Measurements from ENCODE around the gene ABCF1. TPM values are rescaled to one million over a fixed set of nuclear protein-coding genes. Genes with fewer than 3 reads are reported as not detected.
A peak's percentile ranks its signal among the peaks of the same experiment; 100 is the strongest.
"Not testable (repeated sequence)": the region's sequence is repeated elsewhere in the genome, so short reads cannot be mapped to it uniquely, and the experiment has no call there.

The ABCF1 gene
- 58.2 TPM for polyA plus RNA-seq (2013, experiment 1 of 2; ENCODE audit: insufficient read length)
- 54.8 TPM for polyA plus RNA-seq (2013, experiment 2 of 2; ENCODE audit: insufficient read length)

DNA sequence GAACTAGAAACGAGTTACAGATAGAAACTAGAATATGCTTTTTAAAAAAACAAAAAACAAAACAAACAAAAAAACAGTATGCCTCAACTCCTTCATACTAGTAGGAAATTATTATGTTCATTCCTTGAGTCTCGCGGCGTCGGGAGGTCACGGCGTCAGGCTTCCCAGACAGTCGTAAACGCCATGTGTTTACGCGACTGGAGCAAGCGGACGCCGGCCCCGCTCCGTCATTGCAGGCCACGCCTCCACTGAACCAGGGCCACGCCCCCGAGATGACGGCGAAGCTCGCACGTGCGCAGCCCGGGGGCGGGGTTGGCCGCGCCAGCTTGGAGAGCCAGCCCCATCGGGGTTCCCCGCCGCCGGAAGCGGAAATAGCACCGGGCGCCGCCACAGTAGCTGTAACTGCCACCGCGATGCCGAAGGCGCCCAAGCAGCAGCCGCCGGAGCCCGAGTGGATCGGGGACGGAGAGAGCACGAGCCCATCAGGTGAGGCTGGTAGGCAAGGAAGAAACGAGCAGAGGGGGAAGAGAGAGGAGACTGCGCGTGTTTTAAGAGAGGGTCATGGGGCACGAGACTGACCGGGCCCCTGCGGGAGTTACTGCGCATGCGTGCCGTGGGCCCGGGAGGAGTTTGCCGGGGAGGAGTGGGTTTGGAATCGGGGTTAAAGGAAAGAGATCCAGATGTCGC lies at the start of gene ABCF1:
ABCF1 (plus strand) TSS at position 368 of the 687 bp plus-strand sequence; CDS start at position 414, 46 bp downstream.
- peak; percentile 96 for DNase-seq

DNA sequence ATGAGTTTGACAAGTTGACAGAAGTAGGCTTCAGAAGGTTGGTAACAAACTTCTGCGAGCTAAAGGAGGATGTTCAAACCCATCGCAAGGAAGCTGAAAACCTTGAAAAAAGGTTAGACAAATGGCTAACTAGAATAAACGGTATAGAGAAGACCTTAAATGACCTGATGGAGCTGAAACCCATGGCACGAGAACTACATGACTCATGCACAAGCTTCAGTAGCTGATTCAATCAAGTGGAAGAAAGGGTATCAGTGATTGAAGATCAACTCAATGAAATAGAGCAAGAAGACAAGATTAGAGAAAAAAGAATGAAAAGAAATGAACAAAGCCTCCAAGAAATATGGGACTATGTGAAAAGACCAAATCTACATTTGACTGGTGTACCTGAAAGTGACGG lies 49.3 kb upstream of the ABCF1 start:
- not testable (repeated sequence) for DNase-seq

DNA sequence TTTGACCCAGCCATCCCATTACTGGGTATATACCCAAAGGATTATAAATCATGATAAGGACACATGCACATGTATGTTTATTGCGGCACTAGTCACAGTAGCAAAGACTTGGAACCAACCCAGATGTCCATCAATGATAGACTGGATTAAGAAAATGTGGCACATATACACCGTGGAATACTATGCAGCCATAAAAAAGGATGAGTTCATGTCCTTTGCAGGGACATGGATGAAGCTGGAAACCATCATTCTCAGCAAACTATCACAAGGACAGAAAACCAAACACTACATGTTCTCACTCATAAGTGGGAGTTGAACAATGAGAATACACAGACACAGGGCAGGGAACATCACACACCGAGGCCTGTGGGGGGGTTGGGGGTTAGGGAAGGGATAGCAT lies 44.8 kb upstream of the ABCF1 start:
- DNase-seq = not testable (repeated sequence)

DNA sequence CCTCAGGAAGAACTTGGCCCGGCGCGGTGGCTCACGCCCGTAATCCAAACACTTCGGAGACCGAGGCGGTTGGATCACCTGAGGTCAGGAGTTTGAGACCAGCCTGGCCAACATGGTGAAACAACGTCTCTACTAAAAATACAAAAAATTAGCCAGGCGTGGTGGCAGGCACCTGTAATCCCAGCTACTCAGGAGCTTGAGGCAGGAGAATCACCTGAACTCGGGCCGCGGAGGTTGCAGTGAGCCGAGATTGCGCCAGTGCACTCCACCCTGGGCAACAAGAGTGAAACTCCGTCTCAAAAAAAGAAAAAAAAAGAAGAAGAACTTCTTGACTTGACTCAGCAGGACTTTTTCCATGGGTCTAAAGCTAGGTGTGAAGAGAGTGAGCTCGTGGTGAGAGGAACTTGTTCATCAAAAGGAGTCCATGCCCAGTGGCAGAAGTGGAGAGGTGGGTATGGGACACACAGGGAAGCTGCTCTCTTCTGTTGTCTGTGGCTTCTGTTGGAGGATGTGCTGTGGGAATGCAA lies 41.8 kb upstream of the ABCF1 start:
- not testable (repeated sequence) for DNase-seq

DNA sequence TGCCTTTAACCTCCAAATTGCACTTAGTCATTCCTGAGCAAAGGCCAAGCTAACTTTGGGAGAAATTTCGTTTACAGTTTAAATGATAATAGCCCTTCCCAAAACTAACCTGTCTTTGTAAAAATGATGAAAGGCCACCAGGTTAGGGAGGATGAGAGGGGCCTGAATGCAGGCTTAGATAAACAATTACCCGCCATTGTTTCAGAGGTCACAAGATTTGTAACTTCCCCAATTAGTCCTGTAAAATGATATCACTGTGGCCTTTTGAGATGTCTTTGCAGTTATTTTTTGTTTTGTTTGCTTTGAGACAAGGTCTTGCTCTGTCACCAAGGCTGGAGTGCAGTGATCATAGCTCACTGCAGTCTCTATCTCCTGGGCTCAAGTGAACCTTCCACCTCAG lies 41.2 kb upstream of the ABCF1 start:
- no peak for DNase-seq

DNA sequence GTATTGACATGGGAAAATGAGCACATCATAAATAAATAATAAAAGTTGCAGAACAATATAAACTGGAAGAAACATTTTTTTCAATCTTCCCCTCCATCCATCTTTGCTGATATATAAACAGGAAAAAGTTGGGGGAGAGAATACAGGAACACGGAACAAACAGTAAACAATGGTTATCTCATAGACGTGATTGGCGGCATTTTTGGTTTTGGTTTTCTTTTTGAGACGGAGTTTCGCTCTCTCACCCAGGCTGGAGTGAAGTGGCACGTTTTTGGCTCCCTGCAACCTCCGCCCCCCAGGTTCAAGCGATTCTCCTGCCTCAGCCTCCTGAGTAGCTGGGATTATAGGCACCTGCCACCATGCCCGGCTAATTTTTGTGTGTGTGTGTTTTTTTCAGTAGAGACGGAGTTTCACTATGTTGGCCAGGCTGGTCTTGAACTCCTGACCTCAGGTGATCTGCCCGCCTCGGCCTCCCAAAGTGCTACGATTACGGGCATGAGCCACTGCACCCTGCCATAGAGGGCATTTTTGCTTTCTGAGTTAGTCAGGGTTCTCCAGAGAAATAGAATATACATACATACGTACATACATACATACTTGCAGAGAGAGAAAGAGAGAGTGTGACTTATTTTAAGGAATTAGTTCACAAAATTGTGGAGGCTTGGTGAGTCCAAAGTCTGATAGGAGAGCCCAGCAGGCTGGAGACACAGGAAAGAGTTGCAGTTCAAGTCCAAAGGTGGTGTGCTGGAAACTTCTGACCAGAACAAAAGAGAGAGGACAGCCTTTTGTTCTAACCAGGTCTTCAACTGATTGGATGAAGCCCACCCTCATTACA lies 37.6 kb upstream of the ABCF1 start:
- DNase-seq = no peak

DNA sequence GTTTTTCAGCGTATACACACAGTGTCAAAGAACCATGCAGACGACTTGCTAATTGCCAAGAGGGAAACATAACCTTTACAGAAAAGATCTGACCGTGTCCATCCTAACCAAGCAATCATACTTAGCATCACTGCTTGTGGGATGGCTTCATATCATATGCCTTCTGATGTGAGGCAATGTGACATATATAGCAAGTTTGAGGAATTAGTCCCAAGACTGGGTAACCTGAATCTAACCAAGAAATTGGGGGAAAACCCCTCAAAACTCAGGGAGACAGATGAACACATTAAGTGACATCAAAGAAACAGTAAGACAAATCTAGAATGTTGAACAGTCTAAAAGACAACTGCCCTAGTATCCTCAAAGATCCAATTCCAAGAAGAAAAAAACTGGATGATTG lies 33.3 kb upstream of the ABCF1 start:
- no peak for DNase-seq

DNA sequence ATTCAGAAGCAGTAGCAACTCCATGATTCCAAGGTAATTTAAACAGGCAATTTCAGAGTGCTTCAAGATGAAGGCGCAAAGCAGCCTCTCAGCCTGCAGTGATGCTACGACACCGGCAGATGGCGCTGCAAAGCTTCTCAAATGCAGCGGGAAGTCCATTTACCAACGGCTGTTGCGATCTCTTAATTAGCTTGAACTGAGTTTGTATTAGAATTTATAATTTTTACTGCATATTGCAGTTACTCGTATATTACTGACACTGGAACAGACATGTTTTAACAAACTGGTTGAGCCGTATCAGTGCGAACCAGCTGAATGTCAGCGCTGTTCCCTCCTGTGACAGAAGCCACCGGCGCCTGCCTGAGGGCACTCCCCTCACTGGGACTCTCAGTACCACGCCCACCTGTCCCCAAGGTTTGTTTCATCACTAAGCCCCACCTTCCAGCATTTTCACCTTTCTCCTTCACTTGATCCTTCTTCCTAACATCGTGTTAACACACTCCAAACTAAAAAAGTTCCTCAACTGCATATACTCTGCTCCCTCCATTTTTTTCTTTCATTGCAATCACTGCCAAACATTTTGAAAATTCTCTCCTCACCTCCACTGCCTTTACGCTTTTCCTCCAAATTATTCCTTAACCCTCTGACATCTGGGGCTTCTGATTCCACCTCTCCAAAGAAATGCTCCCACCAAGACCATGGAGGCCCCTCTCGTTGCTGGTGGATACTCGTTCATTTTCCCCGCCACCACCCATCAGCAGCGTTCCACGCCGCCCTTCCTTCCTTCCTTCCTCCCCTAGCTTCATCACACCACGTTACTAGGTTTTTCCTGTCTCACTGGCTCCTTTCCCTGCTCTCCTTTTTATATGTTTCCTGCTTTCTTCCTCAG lies 29.5 kb upstream of the ABCF1 start:
- peak; percentile 79 for DNase-seq

DNA sequence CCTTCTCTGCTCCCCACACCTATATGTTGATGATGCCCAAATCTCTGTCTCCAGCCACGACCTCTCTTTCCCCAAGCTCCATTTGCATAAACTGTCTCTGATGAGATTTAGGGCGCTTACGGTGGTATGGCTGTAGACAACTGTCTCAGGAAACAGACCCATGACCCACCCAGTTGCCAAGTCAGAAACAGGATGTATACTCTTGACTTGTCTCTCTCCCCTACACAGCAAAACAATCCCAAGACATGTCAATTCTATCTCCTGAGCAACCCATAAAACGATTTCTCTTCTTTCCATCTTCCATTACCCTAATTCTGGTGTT lies 28.9 kb upstream of the ABCF1 start:
- DNase-seq = no peak

DNA sequence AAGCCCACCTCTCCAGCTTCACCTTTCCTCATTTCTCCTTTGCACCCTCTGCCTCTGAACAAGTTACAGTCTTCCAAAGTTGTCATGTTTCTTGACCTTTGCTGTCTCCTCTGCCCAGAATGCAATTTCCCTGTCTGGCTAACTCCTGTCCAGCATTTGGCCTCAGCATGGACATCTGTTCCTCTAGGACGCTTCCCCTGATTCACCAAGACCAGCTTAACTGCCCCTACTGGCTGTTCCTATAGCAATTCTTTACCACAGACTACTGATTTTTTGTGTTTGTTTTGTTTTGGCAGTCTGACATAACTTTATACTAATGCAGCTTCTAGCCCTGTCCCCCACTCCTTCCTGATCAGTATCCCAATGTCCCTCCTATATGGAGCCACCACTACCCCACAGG lies 28.3 kb upstream of the ABCF1 start:
- no peak for DNase-seq

DNA sequence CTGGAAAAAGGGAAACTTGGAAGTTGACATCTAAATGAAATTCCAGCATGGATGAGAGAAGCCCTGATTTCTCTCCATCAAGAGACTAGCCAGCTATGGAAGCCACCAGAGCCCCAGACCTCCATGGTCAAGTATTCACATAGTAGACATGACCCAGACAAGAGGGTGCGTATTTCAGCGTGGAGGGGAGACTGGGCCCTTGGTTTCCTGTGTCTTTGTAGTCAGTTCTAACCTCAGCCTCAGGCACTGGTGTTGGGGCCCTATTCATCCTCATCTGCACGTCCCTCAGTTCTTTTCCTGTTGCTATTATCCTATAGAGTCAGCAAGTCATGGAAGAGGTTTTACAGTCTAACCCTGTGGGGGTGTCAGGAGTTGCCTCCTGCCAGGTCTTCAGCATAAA lies 27.4 kb upstream of the ABCF1 start:
- DNase-seq = no peak

DNA sequence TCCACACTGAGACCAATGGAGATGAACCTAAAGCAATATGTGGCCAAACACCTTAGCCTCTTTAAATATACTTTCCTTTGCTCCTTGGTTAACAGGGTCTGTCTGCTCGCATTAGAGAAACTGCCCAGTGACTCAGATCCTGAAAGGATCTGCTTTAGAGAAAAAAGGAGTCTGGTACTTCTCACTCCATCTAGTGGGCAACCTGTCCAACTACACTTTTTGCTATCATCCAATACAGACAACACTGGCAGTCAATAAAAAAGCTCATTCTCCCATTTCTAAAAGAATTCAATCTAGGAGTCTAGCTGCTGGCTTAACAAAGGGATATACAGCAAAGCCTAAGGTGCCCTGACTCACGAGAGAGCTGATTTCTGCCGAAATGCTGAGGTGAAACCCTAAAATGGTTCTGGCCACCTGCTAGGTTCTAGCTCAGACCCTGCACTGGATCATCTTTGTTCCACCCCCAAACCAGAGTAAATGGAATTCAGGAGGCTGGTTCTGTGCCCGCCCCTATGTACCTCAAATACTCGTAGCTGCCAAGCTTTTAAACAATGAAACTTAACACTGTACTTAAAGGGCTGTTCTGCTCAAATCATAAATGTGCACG lies 26.5 kb upstream of the ABCF1 start:
- peak; percentile 69 for DNase-seq

DNA sequence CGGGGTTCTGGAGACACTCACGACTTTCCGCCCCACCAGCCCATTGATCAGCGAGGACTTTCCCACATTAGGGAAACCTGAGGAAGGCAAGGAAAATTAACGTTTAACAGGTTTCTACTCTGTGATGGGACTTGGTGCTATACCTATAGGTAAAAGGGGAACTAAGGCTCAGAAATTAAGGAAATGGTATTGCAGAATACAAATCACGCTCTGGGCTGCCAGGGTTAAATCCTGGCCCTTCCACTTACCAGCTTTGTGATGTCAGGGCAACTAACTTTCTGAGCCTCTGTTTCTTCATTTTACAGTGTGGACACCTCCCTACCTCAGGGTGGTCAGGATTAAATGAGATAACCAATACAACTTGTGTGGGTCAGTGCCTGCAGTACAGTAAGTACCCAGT lies 23.8 kb upstream of the ABCF1 start:
- no peak for DNase-seq

DNA sequence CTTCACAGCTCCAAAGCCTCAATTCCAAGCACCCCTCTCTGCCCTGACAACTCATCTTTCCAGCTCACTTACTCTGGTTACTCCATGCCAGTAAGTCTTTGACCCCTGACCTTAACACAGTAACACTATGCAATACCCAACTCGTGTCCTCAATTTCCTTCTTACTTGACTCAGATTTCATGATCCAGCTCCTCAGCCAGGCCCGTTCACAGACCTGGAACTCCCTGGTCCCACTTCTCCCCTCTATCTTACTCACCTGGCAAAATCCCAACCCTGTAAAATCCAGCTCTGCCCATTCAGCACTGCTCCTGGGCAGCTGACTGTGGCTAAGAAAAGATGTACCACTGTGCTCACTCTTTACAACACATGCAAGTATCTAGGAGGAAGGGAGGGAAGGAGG lies 22.9 kb upstream of the ABCF1 start:
- DNase-seq = no peak

DNA sequence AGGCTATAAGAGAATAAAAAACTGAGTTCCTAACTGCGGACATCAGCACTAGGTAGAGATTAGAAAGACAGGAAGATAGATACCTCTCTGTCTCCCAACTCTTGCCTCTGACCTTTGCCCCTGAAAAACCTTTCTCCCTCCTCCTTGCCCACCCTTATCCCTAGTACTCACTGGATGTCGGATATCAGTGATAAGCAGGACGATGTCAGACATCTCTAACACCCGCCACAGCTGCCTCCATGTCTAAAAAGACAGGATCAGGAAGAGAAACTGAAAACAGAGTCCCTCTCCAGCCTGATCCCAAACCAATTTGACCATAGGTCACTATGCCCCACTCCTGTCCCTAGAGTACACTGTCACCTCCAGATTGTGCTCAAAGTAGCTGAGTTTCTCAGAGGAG lies 16.8 kb upstream of the ABCF1 start:
- DNase-seq = no peak

DNA sequence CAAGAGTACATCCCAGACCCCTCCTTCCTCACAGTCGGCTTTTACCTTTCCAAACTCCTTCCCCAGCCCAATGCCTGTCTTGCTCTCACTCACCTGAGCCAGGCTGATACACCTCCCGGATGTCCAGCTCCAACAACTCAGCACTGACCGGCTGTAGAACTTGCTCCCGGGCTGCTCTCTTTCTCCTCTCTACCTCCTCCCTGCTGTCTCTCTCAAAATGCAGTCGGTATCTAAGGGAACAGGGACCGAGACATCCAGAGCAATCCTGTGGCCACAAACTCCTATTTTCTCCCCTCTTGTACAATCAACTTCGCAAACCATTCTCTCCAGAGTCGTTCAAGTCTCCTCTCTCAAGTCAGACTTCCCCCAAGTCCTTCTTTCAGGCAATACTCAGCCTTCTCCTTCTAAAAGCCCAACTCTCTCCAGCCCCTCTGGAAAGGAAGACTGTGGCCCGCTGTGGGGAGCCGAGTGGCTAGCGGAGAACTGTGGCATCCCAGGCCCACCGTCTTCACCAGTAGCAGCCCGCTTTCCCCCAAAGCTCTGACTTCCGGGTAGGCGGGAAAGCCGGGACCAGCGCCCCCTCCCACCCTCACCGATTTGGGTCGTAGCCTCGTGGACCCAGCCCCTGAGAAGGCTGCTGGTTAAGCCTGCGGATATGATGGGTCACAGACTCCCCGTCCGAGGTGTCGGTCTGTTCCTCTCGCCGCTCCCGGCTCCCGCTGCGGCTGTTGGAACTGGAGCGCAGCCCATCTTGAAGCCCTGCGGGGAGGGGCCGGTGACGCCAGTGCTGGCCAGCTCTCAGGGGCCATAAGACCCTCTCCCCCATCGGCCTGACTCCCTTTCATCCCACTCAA lies 16.1 kb upstream of the ABCF1 start:
- DNase-seq = peak; percentile 37

DNA sequence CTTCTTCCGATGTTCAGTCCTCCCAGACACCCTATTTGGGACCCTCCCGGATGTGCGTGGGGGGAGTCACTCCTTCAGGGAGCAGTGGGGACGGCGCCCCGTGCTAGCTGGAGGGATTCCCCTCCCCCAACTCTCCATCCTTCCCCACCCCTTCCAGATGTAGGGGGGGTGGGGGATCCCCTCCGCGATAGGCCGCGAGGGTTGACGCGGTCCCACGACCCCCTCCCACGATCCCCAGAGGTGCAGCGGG lies 15.5 kb upstream of the ABCF1 start:
- DNase-seq = no peak

DNA sequence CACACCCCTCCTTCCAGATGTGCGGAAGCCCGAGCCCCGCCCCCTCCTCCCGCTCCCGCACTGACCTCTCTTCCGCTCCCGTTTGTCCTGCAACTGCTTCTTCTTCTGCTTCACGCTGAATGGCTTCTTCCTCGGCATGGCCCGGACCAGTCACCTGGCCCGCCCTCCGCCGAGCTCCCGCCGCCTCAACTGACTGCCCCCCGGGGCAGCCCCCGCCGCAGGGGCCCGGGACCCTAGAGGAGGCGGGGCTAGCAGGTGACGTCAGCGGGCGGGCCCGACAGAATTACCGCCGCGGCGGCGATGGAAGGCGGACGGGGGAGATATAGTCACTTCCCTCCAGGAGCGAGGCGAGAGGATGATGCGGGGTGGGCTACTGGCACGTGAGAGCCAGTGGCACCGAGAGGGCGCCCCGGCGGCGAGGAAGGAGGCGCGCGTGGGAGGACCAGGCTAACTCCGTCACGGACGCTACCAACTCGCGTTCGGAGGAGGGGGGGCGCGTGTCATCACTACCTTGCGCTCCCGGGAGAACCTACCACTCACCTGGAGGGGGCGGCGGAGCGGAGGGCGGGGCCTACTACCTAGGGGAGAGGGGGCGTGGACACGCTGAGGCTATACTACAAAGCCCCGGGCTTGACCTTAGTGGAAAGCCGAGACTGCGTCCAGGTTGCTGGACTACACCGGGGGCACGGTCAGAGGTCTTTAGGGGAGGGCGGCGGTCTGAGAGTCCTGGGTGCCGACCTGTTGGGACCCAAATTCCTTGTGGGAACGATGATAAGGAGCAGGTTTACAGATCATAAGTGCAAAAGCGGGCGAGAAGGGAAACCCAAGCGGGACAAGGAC lies 15.0 kb upstream of the ABCF1 start, which contains the start of gene GNL1:
GNL1 (minus strand) TSS at position 424 of the 840 bp plus-strand sequence; CDS start at position 138, 286 bp downstream.
- DNase-seq = peak; percentile 86

DNA sequence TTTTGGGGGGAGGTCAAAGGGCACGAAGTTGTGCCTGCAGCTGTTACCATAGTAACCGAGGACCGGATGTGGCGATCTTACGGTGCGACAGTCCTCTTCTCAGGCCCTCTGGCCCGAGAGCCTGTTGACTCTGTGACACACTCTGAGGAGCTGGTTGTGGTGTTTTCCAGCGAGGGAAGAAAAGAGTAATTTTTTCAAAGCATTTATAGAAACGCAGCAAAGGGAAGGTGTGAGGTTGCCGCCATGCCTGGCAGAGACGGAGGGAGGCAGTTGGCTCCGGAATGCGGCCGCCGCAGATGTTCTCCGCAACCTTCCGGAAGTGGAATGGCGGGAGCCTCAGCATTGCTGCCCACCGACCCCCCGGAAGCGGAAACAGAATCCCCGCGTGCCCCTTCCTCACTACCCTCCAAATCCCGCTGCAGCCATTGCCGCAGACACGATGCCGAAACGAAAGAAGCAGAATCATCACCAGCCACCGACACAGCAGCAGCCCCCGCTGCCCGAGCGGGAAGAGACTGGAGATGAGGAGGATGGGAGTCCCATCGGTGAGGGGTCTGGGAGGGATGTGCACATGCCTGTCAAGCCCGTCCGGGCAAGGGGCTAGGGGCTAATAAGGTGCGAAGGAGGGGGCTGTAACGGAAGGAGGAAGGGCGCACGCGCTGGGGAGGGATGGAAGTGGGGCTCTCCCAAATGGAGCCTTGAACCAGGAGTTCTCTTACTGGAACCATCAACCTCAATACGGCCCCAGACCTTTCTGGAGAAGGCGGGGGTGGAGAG lies 14.1 kb upstream of the ABCF1 start, which contains the start of gene PRR3:
PRR3 (plus strand) TSS at position 390 of the 777 bp plus-strand sequence; CDS start at position 440, 50 bp downstream.
- peak; percentile 88 for DNase-seq

DNA sequence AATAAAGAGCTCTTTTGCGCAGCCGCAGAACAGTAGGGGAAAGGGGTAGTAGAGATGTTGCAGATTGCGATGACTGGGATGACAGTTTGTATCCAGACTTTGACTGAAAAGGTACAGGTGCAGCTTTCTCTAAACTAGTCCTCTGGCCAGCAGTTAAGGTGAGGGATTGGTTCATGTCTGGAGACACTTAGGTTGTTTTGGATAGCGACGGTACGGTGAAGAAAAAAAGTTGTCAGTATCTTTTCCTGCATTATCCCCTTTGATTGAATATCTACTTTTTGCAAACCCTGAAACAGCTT lies 13.6 kb upstream of the ABCF1 start:
- no peak for DNase-seq
